GM12878 (cell line): Measurements from ENCODE around the gene CEACAM1. TPM values are rescaled to one million over a fixed set of nuclear protein-coding genes. Genes with fewer than 3 reads are reported as not detected.

ENCODE experiments used
- ATAC-seq: fragments of 200-7000 bp; cut with Tn5 transposase; 3 replicates; pipeline ENCODE4 v1.9.1; 2020; ENCODE audit warnings: mild to moderate bottlenecking, moderate library complexity
- BruUV-seq: library from RNA; stranded (reverse); fragments of 400-500 nt; replicated peaks from 2 replicates; lab custom pipeline; 2021; lab: Mats Ljungman, UMichigan
- CTCF ChIA-PET: fragments of 300-600 bp; sonication (Branson Sonifier 250); formaldehyde crosslinking; extraction: SDS; loops from one replicate; lab custom pipeline; 2021; ENCODE audit warnings: inconsistent platforms; lab: Yijun Ruan, JAX
- POLR2A ChIA-PET: fragments of 350-600 bp; formaldehyde crosslinking; extraction: SDS; loops from one replicate; lab custom pipeline; 2021; ENCODE audit warnings: inconsistent platforms; lab: Charles Lee
- RAD21 ChIA-PET: fragments of 300-600 bp; sonication (Branson Sonifier 250); formaldehyde crosslinking; loops from one replicate; lab custom pipeline; 2023; ENCODE audit warnings: antibody characterized with exemption; ENCODE audit not compliant: unreplicated experiment; lab: Charles Lee
- SMC1A ChIA-PET: fragments of 300-600 bp; sonication (Branson Sonifier 250); formaldehyde crosslinking; loops from one replicate; lab custom pipeline; 2023; ENCODE audit not compliant: unreplicated experiment, uncharacterized antibody; lab: Charles Lee
- DNase-seq: peaks from one replicate; pipeline ENCODE4 v3.0.0-alpha.2; 2011; ENCODE audit warnings: low read depth, low spot score
- FAIRE-seq: peaks from 3 replicates; lab custom pipeline; 2011; peaks lifted over from hg19 to GRCh38; lab: Jason Lieb, UNC
- H2AFZ ChIP-seq: 2 replicates; pipeline ENCODE4 v1.6.0; 2011; ENCODE audit warnings: low read depth, low read length, control low read depth; ENCODE audit not compliant: control insufficient read depth
- H3K27ac ChIP-seq: 2 replicates; pipeline ENCODE4 v1.5.1; 2011; ENCODE audit warnings: control low read depth; ENCODE audit not compliant: control insufficient read depth, insufficient read depth
- H3K27me3 ChIP-seq, 2 experiments: replicated peaks in 1 of 2; 2 replicates each; pipeline versions ENCODE4 v1.6.0 to v1.6.1; 2011; ENCODE audit warnings: low read length in 1 of 2; ENCODE audit not compliant: control insufficient read depth in 2 of 2, insufficient read depth in 2 of 2
- H3K36me3 ChIP-seq, 2 experiments: 2 replicates each; pipeline ENCODE4 v1.5.1; 2011; ENCODE audit warnings: low read length in 1 of 2; ENCODE audit not compliant: control insufficient read depth in 2 of 2, insufficient read depth in 2 of 2
- H3K4me1 ChIP-seq: 2 replicates; pipeline ENCODE4 v1.6.1; 2011; ENCODE audit warnings: mild to moderate bottlenecking, low read length, moderate library complexity, mixed read lengths; ENCODE audit not compliant: control insufficient read depth, insufficient read depth
- H3K4me2 ChIP-seq: 2 replicates; pipeline ENCODE4 v1.6.0; 2011; ENCODE audit warnings: control low read depth; ENCODE audit not compliant: control insufficient read depth, insufficient read depth
- H3K4me3 ChIP-seq: fragments of 200-600 bp; sonication (generic); 2 replicates; pipeline ENCODE4 v1.5.1; 2016
- H3K79me2 ChIP-seq: 2 replicates; pipeline ENCODE4 v1.6.0; 2011; ENCODE audit warnings: low read length; ENCODE audit not compliant: control insufficient read depth, insufficient read depth
- H3K9ac ChIP-seq: 2 replicates; pipeline ENCODE4 v1.8.0; 2011; ENCODE audit warnings: low read length, control low read depth, mixed read lengths; ENCODE audit not compliant: control insufficient read depth, insufficient read depth
- H3K9me3 ChIP-seq: replicated peaks from 3 replicates; pipeline ENCODE4 v1.5.1; 2011; ENCODE audit warnings: mild to moderate bottlenecking, low read length; ENCODE audit not compliant: control insufficient read depth, insufficient read depth
- H4K20me1 ChIP-seq: 2 replicates; pipeline ENCODE4 v1.6.0; 2011; ENCODE audit not compliant: control insufficient read depth, insufficient read depth
- BACH1 ChIP-seq: fragments of 450-650 bp; IDR thresholded peaks from 2 replicates; pipeline ENCODE4 v1.6.1; 2017; ENCODE audit warnings: mild to moderate bottlenecking, borderline replicate concordance
- BRCA1 ChIP-seq: IDR thresholded peaks from 2 replicates; pipeline ENCODE4 v1.6.1; 2011; ENCODE audit warnings: low read depth, low read length, improper control_type of control experiment
- DPF2 ChIP-seq: fragments of 450-650 bp; IDR thresholded peaks from 2 replicates; pipeline ENCODE4 v1.6.1; 2017; ENCODE audit warnings: mild to moderate bottlenecking
- MEF2A ChIP-seq: IDR thresholded peaks from 2 replicates; pipeline ENCODE4 v1.6.1; 2011; ENCODE audit warnings: low read depth, mild to moderate bottlenecking, low read length, moderate library complexity; ENCODE audit not compliant: insufficient read depth
- MEF2B ChIP-seq: fragments of 450-650 bp; IDR thresholded peaks from 2 replicates; pipeline ENCODE4 v1.6.1; 2018; ENCODE audit warnings: mild to moderate bottlenecking, moderate library complexity; ENCODE audit not compliant: partially characterized antibody, poor library complexity, severe bottlenecking
- POLR2AphosphoS5 ChIP-seq: IDR thresholded peaks from 2 replicates; pipeline ENCODE4 v1.6.1; 2011; ENCODE audit warnings: mild to moderate bottlenecking, low read length, inconsistent platforms
- RAD21 ChIP-seq: IDR thresholded peaks from 2 replicates; pipeline ENCODE4 v1.6.1; 2011; ENCODE audit warnings: mild to moderate bottlenecking, low read depth, low read length, moderate library complexity; ENCODE audit not compliant: insufficient read depth
- SIX5 ChIP-seq: IDR thresholded peaks from 2 replicates; pipeline ENCODE4 v1.6.1; 2011; ENCODE audit warnings: mild to moderate bottlenecking, low read depth, low read length, moderate library complexity; ENCODE audit not compliant: severe bottlenecking
- YY1 ChIP-seq: IDR thresholded peaks from 2 replicates; pipeline ENCODE4 v1.6.1; 2011; ENCODE audit warnings: low read depth, mild to moderate bottlenecking, low read length
- ZNF207 ChIP-seq: fragments of 450-650 bp; IDR thresholded peaks from 2 replicates; pipeline ENCODE4 v1.6.1; 2014; ENCODE audit warnings: antibody characterized with exemption, mild to moderate bottlenecking, borderline replicate concordance
- WGBS: methylation state at CpG from one replicate; pipeline ENCODE4 v1.1.6; 2016; ENCODE audit warnings: low lambda C conversion rate; ENCODE audit not compliant: insufficient replicate concordance, insufficient coverage; ENCODE audit errors: missing lambda C conversion rate; 5-methylcytosine and 5-hydroxymethylcytosine counted together
- in situ Hi-C: fragments of 300-500 bp; cut with MboI; formaldehyde crosslinking; loops from 9 replicates; pipeline ENCODE4 v1.14.3; 2018; ENCODE audit warnings: mixed read lengths
- intact Hi-C: fragments of 100-400 bp; cut with micrococcal nuclease; formaldehyde crosslinking; loops from one replicate; pipeline ENCODE4 v1.14.2; 2022; ENCODE audit not compliant: unreplicated experiment
- polyA plus RNA-seq, 11 experiments: library from polyadenylated mRNA; depleted of rRNA in 4 of 11; unstranded in 6 of 11; stranded (reverse) in 5 of 11; fragments of >200 nt; fragmentation: Nextera tagmentation in 4 of 11; fragmentation: Illumina TruSeq in 1 of 11; extraction: Ambion mirVana in 4 of 11; extraction: Trizol in 1 of 11; gene quantifications; 1 replicate in 1 of 11; 2 replicates in 10 of 11; pipeline versions ENCODE4 v1.2.1 to v1.2.3, GENCODE V29; 2011 to 2016; ENCODE audit warnings: inconsistent platforms in 2 of 11, missing spikeins in 2 of 11, low read depth in 1 of 11
- total RNA-seq, 4 experiments: library from RNA; depleted of rRNA in 3 of 4; stranded (reverse); fragments of >200 nt in 3 of 4; fragmentation: Illumina TruSeq in 1 of 4; extraction: Trizol in 1 of 4; gene quantifications; 2 replicates each; pipeline versions ENCODE4 v1.2.1 to v1.2.3, GENCODE V29; 2013 to 2021
- TF ChIP-seq, protein P1 (sequence below): fragments of 450-650 bp; formaldehyde crosslinking; IDR thresholded peaks from 2 replicates; pipeline ENCODE4 v1.4.0; 2020; ENCODE audit warnings: mild to moderate bottlenecking, moderate library complexity

The CEACAM1 gene
- total and polyA plus RNA-seq, 10 of the 15 experiments (the other 5 are each of a cell fraction or from before 2014, with no cell fraction given), result 3.9 to 24.0 (median 6.5) TPM

DNA sequence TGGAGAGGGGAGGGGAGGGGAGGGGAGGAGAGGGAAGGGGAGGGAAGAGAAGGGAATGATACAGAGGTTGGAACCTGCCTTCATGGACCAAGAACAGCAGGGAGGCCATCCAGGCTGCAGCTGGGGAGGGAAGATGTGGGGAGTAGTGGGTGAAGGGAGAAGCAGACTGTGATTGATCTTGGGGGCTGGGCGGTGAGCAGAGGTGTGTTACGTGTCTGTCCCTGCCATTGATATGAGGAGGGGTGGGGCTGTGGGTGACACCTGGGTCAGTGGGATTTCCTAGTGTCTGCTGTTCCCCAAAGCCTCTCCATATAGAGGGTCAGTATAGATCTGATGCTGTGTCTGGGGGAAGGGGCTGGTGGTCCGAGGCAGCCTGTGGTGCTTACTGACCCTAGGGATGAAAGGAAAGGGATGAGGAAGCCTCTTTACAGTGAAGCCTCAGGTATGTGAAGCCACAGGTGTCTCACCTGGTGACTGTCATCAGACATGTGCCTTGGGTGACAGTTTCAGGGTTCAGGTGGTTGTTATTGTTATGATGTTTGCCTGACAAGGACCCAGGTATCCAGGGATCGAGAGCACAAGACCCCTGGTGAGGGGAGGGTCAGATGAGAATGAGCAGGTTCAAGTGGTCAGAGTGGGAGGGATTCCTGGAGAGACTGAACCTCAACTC, 18.7 kb upstream of the CEACAM1 start:
- no peak overlapping the region for H3K9ac ChIP-seq
- H3K27me3 ChIP-seq, result no peaks in the 10 kb centered on the region; a peak in 1 of 4 replicates
- H3K4me1 ChIP-seq, result no peaks in the 10 kb centered on the region
- H3K9me3 ChIP-seq, result peaks cover 2% of the 10 kb centered on the region; the same call in 1 of the 3 replicates
- POLR2A ChIA-PET, result no interaction called here
- BruUV-seq, result no TSS peak
- intact Hi-C loops (no loop called here), in situ Hi-C loops (no loop called here)
- no peak overlapping the region for H3K4me3 ChIP-seq
- TF ChIP-seq MEF2B, result no peak
- SMC1A ChIA-PET, result no interaction called here
- DNase-seq, result no peak
- H3K27ac ChIP-seq, result no peak overlapping the region
- no peak for FAIRE-seq
- CTCF ChIA-PET, result no interaction called here
- H3K36me3 ChIP-seq, result no peaks in the 10 kb centered on the region
- H2AFZ ChIP-seq, result no peak overlapping the region
- no peaks in the 10 kb centered on the region for H4K20me1 ChIP-seq
- WGBS, result 0% methylated on average over 4 of the region's 4 CpGs
- H3K4me2 ChIP-seq, result no peak overlapping the region
- RAD21 ChIA-PET, result no interaction called here
- no peak for ATAC-seq
- H3K79me2 ChIP-seq, result no peaks in the 10 kb centered on the region

GRCh38 chr19:42544146-42544545, 15.9 kb upstream of the CEACAM1 start:
- ATAC-seq, result no peak
- Histone ChIP-seq H3K79me2 (no peaks in the 10 kb centered on the region), H3K36me3 (no peaks in the 10 kb centered on the region), H2AFZ (no peak overlapping the region), H3K9me3 (no peaks in the 10 kb centered on the region), H4K20me1 (no peaks in the 10 kb centered on the region)
- ChIA-PET SMC1A (interaction anchor here (1.5 kb wide), 1 partner anchor 94 kb away, joined by 4 read pairs; no protein-coding TSS in a partner anchor), POLR2A (no interaction called here), CTCF (no interaction called here)
- intact Hi-C loops, result no loop called here
- FAIRE-seq, result no peak
- TF ChIP-seq MEF2A (no peak), BRCA1 (no peak), SIX5 (no peak), BACH1 (no peak), DPF2 (no peak), ZNF207 (no peak), RAD21 (no peak), POLR2AphosphoS5 (no peak), YY1 (no peak)
- TF ChIP-seq, protein P1, sequence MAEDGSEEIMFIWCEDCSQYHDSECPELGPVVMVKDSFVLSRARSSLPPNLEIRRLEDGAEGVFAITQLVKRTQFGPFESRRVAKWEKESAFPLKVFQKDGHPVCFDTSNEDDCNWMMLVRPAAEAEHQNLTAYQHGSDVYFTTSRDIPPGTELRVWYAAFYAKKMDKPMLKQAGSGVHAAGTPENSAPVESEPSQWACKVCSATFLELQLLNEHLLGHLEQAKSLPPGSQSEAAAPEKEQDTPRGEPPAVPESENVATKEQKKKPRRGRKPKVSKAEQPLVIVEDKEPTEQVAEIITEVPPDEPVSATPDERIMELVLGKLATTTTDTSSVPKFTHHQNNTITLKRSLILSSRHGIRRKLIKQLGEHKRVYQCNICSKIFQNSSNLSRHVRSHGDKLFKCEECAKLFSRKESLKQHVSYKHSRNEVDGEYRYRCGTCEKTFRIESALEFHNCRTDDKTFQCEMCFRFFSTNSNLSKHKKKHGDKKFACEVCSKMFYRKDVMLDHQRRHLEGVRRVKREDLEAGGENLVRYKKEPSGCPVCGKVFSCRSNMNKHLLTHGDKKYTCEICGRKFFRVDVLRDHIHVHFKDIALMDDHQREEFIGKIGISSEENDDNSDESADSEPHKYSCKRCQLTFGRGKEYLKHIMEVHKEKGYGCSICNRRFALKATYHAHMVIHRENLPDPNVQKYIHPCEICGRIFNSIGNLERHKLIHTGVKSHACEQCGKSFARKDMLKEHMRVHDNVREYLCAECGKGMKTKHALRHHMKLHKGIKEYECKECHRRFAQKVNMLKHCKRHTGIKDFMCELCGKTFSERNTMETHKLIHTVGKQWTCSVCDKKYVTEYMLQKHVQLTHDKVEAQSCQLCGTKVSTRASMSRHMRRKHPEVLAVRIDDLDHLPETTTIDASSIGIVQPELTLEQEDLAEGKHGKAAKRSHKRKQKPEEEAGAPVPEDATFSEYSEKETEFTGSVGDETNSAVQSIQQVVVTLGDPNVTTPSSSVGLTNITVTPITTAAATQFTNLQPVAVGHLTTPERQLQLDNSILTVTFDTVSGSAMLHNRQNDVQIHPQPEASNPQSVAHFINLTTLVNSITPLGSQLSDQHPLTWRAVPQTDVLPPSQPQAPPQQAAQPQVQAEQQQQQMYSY (CRISPR knock-in tag), result no peak
- TF ChIP-seq, all 136 proteins: peak for 0
- RAD21 ChIA-PET, result no interaction called here
- no TSS peak for BruUV-seq
- no peak overlapping the region for H3K4me3 ChIP-seq
- H3K9ac ChIP-seq, result no peak overlapping the region
- H3K27me3 ChIP-seq, result no peaks in the 10 kb centered on the region
- DNase-seq, result no peak
- H3K27ac ChIP-seq, result no peak overlapping the region
- no peaks in the 10 kb centered on the region for H3K4me1 ChIP-seq
- in situ Hi-C loops, result no loop called here
- no peak overlapping the region for H3K4me2 ChIP-seq
- 60% methylated on average over 4 of the region's 4 CpGs for WGBS
